Hematopoietic multipotent progenitor cell treated with erythropoietin and hydrocortisone succinate and interleukin-3 and kit ligand, for 15 days (in vitro differentiated cells): ENCODE data around the gene INPP4B.

Source experiments
- DNase-seq: peaks from one replicate; pipeline ENCODE4 v3.0.0-alpha.2; 2015; ENCODE audit warnings: low spot score

INPP4B gene

DNA sequence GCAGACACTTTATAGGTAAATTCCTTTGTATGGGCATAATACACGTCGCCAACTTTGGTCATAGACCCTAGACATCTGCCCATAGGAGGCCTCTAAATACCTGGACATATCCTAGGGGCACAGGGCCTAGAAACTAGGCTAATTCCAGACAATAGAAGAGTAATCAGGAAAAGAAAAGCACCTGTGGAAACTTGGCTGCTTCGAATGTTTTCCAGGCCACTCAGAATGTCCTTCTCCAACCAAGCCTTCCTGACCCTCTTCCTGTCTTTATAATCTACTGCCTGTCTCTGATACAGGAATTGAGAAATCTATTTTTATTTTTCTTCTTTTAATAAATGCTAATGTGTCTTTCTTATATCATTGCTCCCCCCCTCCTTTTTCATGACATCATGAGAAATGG is 716.6 kb downstream of the INPP4B start:
- no peak for DNase-seq

DNA sequence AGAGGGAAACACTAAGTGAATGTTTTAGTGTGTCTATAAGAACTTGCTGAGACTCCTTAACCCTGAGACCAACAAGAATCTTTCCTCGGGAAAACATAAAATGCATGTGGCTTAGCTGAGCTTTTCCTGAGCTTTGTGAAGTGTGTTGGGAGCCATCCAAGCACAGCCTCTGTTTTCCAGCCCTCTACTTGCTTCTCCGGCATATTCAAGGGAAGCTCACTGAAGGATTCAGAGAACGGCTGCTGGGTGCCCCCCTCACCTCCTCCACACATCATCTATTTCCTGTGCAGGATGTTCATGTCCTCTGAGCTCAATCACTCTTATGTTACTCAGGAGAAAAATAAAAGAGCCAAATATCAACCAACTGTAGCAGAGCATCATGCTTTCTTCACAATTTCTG is 717.6 kb downstream of the INPP4B start:
- DNase-seq = no peak

DNA sequence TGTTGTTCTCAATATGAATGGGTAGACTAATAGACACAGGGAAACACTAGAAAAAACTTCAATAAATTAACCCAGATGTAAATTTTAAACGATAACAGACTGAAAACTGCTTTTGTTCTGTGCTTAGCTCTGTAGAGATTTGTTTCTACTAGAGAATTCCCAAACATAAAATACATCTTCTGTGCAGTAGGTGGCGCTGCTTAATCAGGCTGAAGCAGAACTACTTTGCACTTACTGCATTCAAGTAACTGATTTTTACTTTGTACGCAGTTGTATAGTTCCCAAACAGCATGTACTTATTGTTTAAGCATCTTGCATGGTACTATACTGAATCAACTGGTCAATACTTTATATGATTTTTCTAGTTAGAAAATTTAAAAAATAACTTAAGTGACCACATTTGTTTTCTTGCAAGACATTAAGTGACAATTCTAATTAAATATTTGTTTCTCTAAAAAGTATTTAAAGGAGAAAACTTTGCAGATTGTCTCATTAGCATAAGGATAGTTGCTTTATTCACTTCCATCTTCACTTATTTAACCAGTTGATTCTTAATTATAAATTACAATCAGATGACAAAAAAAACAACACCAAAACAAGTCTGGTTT is 719.1 kb downstream of the INPP4B start:
- peak; percentile 26 for DNase-seq

DNA sequence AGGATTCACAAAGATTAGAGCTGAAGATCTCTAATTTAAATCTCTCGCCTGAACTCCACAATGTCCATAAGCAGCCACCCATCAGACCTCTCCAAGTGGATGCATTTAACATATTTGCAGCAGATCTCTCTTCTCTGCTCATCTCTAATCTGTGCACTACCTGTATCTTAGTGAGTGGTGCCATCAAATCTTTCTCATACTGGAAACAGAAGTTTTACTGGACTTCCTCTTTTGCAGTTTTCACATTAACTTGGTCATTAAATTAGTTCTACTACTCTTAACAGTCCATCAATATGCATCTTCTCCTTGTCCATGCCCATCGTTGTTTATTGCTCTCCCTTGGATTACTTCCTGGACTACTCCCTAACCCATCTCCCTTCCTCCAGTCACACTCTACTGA is 721.2 kb downstream of the INPP4B start:
- DNase-seq = no peak

DNA sequence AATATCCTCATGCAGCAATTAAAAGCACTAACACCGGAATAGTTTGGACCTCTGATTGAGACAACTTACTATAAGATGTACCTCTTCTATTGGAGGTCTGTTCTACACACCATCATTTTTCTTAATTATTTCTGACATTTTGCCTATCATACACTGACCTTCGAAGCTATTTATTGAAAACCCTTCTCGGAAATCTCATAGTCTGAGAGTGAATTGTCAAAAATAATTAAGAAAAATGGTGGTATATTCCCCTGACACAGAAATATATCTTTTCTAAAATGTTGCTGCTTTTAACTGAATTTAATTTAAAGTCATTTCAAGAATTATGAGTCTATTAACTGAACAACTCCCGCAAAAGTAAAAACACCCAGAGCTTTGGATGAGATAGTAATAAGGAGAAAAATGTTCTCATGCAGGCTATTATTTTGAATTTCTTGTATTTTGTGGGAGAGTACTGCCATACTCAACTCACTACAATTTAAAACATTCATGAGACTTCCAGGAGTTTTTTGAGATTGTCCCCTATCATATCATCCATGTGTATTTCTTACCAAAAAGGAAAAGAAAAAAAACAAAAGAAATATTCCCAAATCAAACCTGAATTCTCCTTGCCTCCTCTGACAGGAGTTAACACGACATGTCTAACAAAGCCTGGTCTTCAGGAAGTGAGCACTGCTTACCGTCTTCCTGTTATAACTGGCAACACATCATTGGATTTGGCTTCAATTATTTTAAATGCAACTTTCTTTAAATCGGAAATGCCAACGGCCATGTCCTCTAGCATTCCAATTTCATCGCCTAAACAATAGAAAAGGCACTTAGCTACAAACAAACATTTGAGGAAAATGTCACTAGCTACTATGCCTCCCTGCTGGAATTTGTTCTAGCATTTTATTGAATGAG is 724.4 kb downstream of the INPP4B start:
- DNase-seq = no peak

DNA sequence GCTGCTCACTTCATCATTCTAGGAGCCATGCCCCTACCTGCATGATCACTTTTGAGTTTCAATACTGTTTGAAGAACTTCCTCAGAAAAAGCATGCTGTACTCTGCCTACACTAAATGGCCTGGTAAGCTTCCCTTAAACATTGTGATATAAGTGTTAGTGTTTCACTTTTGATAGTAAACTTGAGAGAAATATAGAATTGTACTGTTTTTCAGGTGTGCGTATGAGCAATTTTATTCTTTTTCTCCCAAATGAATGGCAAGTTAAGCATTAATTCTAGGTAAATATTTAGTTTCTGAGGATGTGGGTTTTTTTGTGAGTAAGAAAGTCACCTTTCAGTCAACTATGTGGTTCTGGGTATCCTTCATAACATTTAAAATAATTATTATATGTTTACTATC is 725.2 kb downstream of the INPP4B start:
- DNase-seq = no peak

DNA sequence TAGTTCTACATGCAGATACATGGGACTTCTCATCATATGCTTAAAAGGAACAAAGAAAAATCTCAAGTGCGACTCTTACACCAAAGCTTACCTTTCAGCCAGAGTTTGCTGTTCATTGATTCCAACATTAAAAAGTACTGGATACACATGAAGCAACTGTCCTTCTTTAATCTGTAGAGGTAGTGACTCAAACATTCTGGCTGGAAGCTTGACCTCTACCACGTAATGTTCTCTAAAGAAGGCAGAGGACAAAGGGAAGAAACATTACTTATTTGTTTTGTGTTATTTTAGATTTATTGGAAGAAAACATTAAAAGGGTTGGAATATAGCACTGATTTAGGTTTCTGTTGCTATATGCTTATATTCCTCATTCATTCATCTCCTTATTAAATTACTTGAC is 733.6 kb downstream of the INPP4B start:
- DNase-seq = no peak

DNA sequence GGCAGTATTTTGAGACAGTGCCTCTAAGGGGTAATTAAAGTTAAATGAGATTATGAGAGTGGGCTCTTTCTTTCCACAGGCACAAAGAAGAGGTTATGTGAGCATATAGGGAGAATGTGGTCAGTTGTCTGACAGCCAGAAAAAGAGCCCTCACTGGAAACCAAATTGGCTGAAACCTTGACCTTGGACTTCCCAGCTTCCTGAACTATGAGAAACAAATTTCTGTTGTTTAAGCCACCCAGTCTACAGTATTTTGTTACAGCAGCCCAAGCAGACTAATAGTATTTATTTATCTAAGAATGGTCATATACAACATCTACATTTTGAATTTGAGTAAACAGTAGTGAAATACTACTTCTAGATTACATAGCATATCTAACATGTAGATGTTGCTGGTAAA is 736.0 kb downstream of the INPP4B start:
- DNase-seq = no peak

DNA sequence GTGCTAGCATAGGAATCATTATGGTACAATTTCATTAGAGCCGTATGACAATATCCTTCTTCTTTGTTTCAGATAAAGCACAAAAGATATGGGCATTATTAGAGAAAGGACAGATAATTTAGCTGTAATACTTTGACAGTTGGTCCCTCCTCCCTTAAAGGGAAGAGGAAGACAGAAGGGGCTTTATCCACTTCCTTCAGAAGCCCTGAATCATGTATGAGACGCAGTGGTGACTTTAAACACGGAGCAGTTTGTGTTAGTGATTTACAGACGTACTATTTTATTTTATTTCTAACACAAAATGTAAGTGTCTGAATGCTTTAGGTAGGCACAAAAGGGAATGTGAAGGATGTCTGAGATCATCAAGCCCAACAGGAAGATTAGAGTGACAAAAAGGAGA is 742.1 kb downstream of the INPP4B start:
- DNase-seq = no peak

DNA sequence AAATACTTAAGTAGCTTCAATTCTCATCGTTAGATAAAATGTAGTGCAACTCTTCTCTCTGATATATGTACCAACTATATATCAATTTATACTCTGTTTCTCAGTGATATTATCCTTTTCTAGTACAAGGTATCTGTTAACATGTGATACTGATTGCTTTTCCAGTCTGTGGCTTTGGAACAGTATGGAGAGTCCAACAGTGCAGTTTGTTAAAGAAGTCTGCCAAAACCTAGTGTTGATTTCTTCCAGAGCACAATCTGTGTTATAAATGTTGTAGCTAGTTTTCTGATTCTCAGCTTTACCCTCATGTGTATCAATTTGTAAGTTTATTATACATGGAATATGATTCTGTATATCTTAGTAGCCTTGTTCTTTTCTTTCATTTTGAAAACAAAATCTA is 744.7 kb downstream of the INPP4B start:
- no peak for DNase-seq

DNA sequence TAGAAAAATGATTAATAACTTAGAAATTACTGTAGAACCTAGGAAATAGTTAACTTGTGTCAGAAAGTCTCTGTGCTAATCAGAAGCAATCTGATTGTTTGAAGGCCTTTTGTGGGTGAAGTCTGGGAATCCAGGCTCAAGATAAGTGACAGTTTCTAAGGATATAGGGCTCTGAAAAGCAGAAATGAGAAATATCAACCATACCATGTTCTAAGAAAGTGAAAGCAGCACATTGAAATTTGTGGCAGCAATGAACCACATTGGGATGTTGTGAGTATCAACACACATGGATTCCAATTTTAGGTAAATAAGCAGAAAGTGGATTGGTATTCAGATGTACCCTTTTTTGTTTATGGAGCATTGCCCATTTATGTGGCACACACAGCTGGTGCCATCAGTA is 745.2 kb downstream of the INPP4B start:
- no peak for DNase-seq

DNA sequence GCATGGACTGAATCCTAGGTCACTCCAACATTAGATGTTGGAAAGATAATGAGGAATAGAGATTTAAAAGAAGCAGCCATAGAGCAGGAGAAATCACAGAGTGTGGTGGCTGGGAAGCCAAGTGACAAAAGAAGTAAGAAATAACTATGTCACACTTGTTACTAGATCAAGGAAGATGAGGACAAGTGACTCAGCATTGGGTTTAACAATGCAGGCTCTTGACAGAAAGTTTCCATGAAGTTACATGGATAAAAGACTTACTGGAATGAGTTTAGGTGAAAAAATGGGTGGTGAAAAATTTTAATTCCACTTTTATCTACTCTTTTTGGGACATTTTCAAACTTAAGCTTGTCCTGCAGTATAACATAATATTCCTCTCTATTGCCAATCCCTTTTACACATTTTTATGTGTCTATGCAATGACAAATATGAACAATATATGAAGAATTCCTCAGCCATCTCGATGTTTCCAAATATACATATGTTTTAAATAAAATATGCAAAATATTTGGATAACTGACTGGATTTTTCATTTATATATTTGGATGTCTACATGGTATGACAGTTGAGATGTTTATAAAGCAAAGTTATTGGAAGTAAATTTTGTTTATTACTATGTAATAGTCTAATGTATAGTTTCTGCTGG is 747.1 kb downstream of the INPP4B start:
- no peak for DNase-seq

DNA sequence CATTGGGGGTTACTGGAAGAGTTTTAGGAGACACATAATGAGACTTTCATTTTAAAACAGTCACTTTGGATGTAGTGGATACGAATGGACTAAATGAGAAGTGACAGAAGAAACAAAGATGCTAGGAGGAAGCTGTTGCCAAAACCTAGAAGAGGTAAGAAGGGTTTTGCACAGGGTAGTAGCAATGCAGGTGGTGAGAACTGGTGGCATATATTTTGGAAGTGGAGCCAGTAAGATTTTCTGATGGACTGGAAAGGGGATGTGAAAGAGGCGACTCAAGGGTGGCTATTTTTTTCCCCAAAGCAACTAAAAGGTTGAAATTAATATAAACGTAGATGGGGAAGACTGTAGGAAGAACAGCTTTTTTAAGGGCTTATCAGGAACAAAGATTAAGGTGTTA is 747.7 kb downstream of the INPP4B start:
- no peak for DNase-seq

DNA sequence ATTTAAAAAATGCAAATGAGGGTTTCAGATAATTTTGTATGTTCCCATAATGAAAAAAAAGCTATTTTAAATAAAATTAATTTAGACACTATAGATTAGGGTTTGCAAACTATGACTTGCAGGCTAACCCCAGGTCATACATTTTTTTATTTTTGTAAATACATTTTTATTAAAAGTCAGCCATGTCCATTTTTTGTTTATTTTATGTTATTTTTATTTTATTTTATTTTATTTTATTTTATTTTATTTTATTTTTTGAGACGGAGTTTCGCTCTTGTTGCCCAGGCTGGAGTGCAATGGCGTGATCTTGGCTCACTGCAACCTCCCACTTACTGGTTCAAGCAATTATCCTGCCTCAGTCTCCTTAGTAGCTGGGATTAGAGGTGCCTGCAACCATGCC is 749.1 kb downstream of the INPP4B start:
- DNase-seq = no peak

DNA sequence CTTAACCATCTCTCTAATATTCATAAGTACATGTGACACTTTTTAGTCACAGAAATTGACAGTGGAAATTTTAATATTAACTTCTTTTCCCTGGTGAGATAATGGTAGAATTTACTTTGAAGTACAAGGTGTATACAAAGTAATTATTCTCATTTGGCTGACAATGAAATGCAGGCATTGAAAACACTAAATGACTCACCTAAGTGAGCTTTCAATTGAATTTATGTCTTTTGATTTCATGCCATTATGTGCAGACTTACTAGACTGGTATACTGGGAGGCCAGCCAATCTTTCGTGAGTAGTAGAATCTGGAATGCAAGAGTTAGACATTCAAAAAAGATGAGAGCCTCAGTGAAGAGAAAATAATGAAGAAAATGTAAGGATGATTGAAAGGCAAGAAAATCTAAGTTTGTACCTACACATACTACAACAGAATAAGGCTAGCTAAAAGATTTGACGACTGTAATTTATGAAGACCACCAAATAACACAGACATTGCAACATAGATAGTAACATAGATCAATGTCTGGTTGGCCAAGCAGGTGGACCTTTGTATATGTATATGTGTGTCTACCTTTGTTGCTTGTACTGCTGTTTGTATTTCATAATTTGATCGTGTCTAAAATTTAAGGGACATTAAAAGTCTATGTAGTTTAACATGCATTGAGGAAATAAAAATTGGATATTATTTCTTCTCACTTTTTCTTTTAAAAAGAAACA is 750.1 kb downstream of the INPP4B start:
- DNase-seq = no peak

DNA sequence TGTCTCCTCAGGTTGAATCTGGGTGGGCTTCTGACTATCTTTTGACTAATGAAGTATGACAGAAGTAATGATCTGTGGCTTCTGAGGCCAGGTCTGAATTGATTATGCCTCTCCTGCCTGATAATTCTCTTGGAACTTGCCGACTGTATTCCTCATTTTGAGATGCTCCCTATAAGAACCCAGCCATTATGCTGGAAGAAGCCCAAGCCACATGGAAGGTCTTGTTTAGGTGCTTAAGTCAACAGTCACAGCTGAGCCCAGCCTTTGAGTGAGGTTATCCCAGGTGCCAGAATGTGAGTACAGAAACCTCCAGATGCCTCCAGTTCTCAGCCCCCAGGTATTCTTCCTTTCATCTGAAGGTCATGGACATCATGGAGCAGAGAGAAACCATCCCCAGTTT is 753.2 kb downstream of the INPP4B start:
- no peak for DNase-seq

DNA sequence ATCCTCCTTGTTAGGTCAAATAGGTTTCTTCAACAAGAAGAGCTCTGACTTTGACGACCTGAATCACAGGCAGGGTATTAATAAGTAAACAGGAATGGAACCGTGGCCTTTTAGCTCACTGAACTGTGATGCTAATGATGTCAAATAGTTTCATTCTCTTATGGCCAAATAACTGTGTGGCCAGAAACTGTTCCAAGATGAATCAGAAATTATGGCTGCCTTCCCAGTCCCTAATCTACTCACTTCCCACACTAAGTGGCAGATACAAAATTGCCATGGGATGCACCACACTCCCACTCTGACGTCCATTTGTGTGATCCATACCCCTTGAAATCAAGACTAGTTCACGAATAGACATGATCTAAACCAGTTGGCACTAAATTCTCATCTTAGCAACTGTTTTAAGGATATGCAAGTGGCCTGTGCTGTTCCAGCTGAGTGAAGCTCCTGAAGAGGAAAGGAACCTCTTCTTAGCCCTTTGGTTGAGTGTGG is 754.4 kb downstream of the INPP4B start:
- no peak for DNase-seq

DNA sequence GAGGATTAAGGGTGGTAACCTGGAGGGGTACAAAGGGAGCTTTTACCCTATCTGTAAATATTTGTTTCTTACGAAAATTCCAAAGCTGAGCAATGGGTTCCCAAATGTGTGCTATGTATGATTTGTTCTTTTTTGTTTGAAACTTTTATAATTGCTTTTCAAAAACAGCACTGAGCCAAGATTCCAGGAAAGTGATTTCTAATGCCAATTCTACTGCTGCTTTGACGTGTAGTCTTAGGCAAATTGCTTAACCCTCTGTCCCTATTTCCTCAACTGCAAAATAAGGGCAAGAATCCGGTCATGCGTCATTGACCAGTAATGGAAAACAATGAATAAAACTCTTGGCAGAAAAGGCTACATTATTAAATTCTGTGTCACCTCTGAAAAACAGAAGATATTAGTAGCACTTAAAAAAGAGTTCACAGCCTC is 755.0 kb downstream of the INPP4B start:
- DNase-seq = no peak

DNA sequence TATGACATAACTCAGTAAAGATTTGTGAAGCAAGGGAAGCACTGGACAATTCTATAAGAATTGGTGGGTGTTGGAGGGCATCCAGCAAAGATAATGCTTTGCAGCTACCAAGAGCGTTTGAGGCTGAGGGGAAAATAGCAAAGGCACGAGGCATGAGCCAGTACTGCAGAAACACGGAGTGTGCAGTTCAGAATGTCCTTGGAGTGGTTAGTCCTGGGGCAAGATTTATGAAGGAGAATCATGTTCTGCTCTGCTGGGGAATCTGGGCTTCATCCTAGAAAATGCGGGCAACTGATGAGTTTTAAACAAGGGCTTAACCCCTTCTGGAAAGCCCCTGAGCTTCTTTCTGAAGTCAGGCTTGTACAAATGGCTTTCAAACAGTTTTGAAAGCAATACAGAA is 757.2 kb downstream of the INPP4B start:
- no peak for DNase-seq

DNA sequence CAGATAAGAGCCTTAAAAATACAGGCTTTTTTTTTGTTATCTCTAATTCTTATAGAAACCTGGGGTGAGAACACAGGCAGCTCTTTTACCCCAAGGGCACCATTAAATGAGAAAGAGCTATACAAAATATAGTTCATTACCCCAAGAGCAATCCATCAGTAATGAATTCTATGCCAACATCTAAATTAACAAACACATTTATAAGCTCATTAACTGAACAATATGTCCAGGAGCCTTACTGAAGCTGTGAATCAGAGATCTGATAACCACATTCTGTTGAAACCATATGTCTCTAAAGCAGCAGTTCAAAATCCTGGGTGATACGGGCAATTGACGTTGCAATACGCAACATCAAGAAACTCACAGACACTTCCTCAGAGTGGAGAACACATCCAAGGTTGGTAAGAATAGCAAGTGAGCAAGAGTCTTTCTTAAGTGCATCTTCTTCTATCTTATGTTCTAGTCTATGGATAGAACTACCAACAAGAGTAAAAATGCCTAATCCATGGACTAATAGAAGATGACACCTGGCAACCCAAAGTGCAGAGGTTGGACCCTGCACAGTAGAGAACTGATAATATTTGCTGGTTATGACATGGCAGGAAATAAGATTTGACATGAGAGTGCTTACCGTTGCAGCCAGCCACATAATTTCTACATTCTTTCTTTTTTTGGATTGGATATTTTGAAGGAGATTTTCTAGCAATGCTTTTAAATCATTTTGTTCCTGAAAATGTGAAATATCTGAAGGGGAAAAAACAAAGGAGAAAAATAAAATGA is 760.4 kb downstream of the INPP4B start:
- no peak for DNase-seq

DNA sequence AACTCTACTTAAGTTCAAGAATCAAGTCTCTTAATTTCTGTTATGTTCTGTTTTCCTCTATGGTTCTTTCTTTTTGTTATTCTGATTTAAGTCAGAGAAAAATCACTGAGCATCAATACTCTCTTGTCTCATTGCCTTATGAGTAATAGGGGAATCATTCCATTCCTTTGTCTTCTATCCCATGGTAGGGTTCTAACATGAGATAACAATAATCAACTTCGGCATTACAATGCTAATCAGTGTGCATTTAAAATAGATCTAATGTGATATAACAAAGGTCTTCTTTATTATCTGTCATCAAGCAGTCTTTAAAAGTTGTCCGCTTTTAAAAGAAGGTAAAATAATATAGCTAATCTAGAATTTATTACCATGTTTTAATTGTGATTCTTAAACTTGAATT is 762.8 kb downstream of the INPP4B start:
- DNase-seq = no peak

DNA sequence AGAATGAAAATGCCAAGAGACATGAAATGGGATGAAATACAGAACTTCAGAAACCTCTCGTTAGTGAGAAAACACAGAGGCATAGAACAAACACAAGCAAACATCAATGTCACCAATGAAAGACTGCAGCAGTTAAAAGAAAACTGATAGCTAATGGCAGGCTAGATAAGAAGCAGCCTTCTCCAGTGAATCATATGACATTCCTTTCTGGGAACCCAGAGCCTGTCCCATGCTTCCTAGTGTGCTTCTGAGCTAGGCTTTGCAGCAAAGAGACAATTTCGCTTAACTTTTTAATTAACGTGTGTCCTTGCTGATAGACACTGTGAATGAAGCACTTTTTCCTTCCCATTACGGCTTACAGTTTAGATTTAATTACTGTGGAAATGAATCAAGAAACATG is 765.1 kb downstream of the INPP4B start:
- DNase-seq = no peak
